H9 (cell line): ENCODE measurements around the gene ACOXL. TPM values are rescaled to one million over a fixed set of nuclear protein-coding genes. Genes with fewer than 3 reads are reported as not detected.

ENCODE experiments used
- DNase-seq: peaks from one replicate; pipeline ENCODE4 v3.0.0-alpha.2; 2017
- H2AFZ ChIP-seq: one replicate; pipeline ENCODE4 v1.6.1; 2013; ENCODE audit warnings: mild to moderate bottlenecking, low read length, control low read depth, moderate library complexity
- H2AK5ac ChIP-seq: 2 replicates; pipeline ENCODE4 v1.6.1; 2013; ENCODE audit warnings: low read length, control low read depth, mixed read lengths; ENCODE audit not compliant: insufficient read length
- H2BK120ac ChIP-seq: one replicate; pipeline ENCODE4 v1.6.1; 2013; ENCODE audit warnings: low read depth, mild to moderate bottlenecking, low read length, control low read depth, inconsistent platforms; ENCODE audit not compliant: poor library complexity, severe bottlenecking
- H2BK12ac ChIP-seq: 2 replicates; pipeline ENCODE4 v1.6.1; 2013; ENCODE audit warnings: low read length, control low read depth, mixed read lengths, low read depth; ENCODE audit not compliant: insufficient read length
- H2BK15ac ChIP-seq: 2 replicates; pipeline ENCODE4 v1.6.1; 2013; ENCODE audit warnings: low read depth, low read length, control low read depth
- H2BK20ac ChIP-seq: one replicate; pipeline ENCODE4 v1.6.1; 2013; ENCODE audit warnings: low read depth, mild to moderate bottlenecking, low read length, control low read depth, inconsistent platforms; ENCODE audit not compliant: poor library complexity, severe bottlenecking
- H2BK5ac ChIP-seq: 2 replicates; pipeline ENCODE4 v1.6.1; 2013; ENCODE audit warnings: low read length, control low read depth, mixed read lengths; ENCODE audit not compliant: insufficient read length
- H3K14ac ChIP-seq: 2 replicates; pipeline ENCODE4 v1.6.1; 2013; ENCODE audit warnings: low read length, control low read depth; ENCODE audit not compliant: insufficient read depth
- H3K18ac ChIP-seq: 2 replicates; pipeline ENCODE4 v1.6.1; 2013; ENCODE audit warnings: low read depth, mild to moderate bottlenecking, mixed read lengths, low read length, control low read depth; ENCODE audit not compliant: insufficient read length
- H3K23ac ChIP-seq: 2 replicates; pipeline ENCODE4 v1.6.1; 2013; ENCODE audit warnings: low read length, control low read depth, mixed read lengths, low read depth; ENCODE audit not compliant: insufficient read length
- H3K23me2 ChIP-seq: 2 replicates; pipeline ENCODE4 v1.6.1; 2013; ENCODE audit warnings: low read depth, mild to moderate bottlenecking, mixed read lengths, low read length, control low read depth; ENCODE audit not compliant: insufficient read length, poor library complexity, severe bottlenecking
- H3K27ac ChIP-seq: 2 replicates; pipeline ENCODE4 v1.5.1; 2013; ENCODE audit warnings: low read length, control low read depth, mixed read lengths, low read depth; ENCODE audit not compliant: insufficient read length
- H3K27me3 ChIP-seq: 2 replicates; pipeline ENCODE4 v1.6.1; 2013; ENCODE audit warnings: low read length, control low read depth, inconsistent platforms; ENCODE audit not compliant: insufficient read depth
- H3K4ac ChIP-seq: 2 replicates; pipeline ENCODE4 v1.6.1; 2013; ENCODE audit warnings: low read depth, mild to moderate bottlenecking, control low read depth, inconsistent platforms, low read length, moderate library complexity
- H3K4me1 ChIP-seq: 2 replicates; pipeline ENCODE4 v1.6.1; 2013; ENCODE audit warnings: low read length, control low read depth, inconsistent platforms; ENCODE audit not compliant: insufficient read depth
- H3K4me2 ChIP-seq: 2 replicates; pipeline ENCODE4 v1.6.1; 2013; ENCODE audit warnings: low read length, control low read depth, mixed read lengths; ENCODE audit not compliant: insufficient read length, insufficient read depth
- H3K56ac ChIP-seq: 2 replicates; pipeline ENCODE4 v1.6.1; 2013; ENCODE audit warnings: low read depth, mild to moderate bottlenecking, mixed read lengths, low read length, control low read depth; ENCODE audit not compliant: insufficient read length
- H3K79me1 ChIP-seq: 2 replicates; pipeline ENCODE4 v1.6.1; 2013; ENCODE audit warnings: low read depth, mild to moderate bottlenecking, moderate library complexity, low read length, control low read depth, inconsistent platforms; ENCODE audit not compliant: insufficient read depth, poor library complexity, severe bottlenecking
- H3K79me2 ChIP-seq: 2 replicates; pipeline ENCODE4 v1.6.1; 2013; ENCODE audit warnings: low read length, control low read depth, inconsistent platforms; ENCODE audit not compliant: insufficient read depth
- H3K9ac ChIP-seq: 2 replicates; pipeline ENCODE4 v1.6.1; 2013; ENCODE audit warnings: low read length, control low read depth, mixed read lengths; ENCODE audit not compliant: insufficient read length; ENCODE audit errors: extremely low read depth
- H3K9me3 ChIP-seq: one replicate; pipeline ENCODE4 v1.6.1; 2013; ENCODE audit warnings: low read depth, low read length, inconsistent platforms; ENCODE audit not compliant: control insufficient read depth
- H3T11ph ChIP-seq: one replicate; pipeline ENCODE4 v1.6.1; 2013; ENCODE audit warnings: mild to moderate bottlenecking, low read length, control low read depth, inconsistent platforms
- H4K20me1 ChIP-seq: one replicate; pipeline ENCODE4 v1.6.1; 2013; ENCODE audit not compliant: control insufficient read depth, insufficient read length, insufficient read depth
- H4K5ac ChIP-seq: 2 replicates; pipeline ENCODE4 v1.6.1; 2013; ENCODE audit warnings: low read depth, mild to moderate bottlenecking, mixed read lengths, low read length, control low read depth; ENCODE audit not compliant: insufficient read length
- H4K8ac ChIP-seq: replicated peaks from 2 replicates; pipeline ENCODE4 v1.6.1; 2013; ENCODE audit warnings: low read length, control low read depth, mixed read lengths, low read depth; ENCODE audit not compliant: insufficient read length
- H4K91ac ChIP-seq: 2 replicates; pipeline ENCODE4 v1.6.1; 2013; ENCODE audit warnings: low read depth, mild to moderate bottlenecking, moderate library complexity, mixed read lengths, low read length, control low read depth; ENCODE audit not compliant: insufficient read length
- H3K27ac Mint-ChIP-seq, 3 experiments: 2 replicates in 2 of 3; 3 replicates in 1 of 3; pipeline ENCODE4 v1.8.0; 2020 to 2021; ENCODE audit warnings: mixed read lengths in 3 of 3, mild to moderate bottlenecking in 1 of 3, moderate library complexity in 1 of 3
- H3K27me3 Mint-ChIP-seq: 2 replicates; pipeline ENCODE4 v1.8.0; 2021; ENCODE audit warnings: low read depth, mild to moderate bottlenecking, moderate library complexity, mixed read lengths
- H3K36me3 Mint-ChIP-seq, 3 experiments: 2 replicates in 2 of 3; 3 replicates in 1 of 3; pipeline ENCODE4 v1.8.0; 2020 to 2021; ENCODE audit warnings: low read depth in 3 of 3, mixed read lengths in 3 of 3; ENCODE audit not compliant: insufficient read depth in 1 of 3
- H3K4me1 Mint-ChIP-seq, 2 experiments: 2 replicates each; pipeline ENCODE4 v1.8.0; 2020; ENCODE audit warnings: mixed read lengths in 2 of 2
- H3K4me3 Mint-ChIP-seq, 2 experiments: 2 replicates in 1 of 2; 3 replicates in 1 of 2; pipeline ENCODE4 v1.8.0; 2020 to 2021; ENCODE audit warnings: mild to moderate bottlenecking in 2 of 2, mixed read lengths in 2 of 2, moderate library complexity in 1 of 2
- H3K9me3 Mint-ChIP-seq, 2 experiments: 2 replicates in 1 of 2; 3 replicates in 1 of 2; pipeline ENCODE4 v1.8.0; 2020; ENCODE audit warnings: mild to moderate bottlenecking in 2 of 2, mixed read lengths in 2 of 2, moderate library complexity in 1 of 2
- WGBS: extraction: QIAGEN DNeasy Blood & Tissue Kit; methylation state at CpG from one replicate; pipeline ENCODE4 v1.1.7; 2013; ENCODE audit warnings: missing lambda C conversion rate, low lambda C conversion rate, mixed read lengths; ENCODE audit not compliant: insufficient read length; ENCODE audit errors: extremely low coverage; 5-methylcytosine and 5-hydroxymethylcytosine counted together
- total RNA-seq: library from RNA; stranded (reverse); gene quantifications from 2 replicates; pipeline ENCODE4 v1.2.1, GENCODE V29; 2021
- TF ChIP-seq, protein P1 (sequence below): fragments of 200-600 bp; sonication (generic); conservative IDR thresholded peaks from 3 replicates; pipeline ENCODE4 v1.8.0; 2021; ENCODE audit warnings: antibody characterized with exemption, mild to moderate bottlenecking

ACOXL gene
- total RNA-seq, 1 experiment from 2014 or later, result 37.6 TPM

DNA sequence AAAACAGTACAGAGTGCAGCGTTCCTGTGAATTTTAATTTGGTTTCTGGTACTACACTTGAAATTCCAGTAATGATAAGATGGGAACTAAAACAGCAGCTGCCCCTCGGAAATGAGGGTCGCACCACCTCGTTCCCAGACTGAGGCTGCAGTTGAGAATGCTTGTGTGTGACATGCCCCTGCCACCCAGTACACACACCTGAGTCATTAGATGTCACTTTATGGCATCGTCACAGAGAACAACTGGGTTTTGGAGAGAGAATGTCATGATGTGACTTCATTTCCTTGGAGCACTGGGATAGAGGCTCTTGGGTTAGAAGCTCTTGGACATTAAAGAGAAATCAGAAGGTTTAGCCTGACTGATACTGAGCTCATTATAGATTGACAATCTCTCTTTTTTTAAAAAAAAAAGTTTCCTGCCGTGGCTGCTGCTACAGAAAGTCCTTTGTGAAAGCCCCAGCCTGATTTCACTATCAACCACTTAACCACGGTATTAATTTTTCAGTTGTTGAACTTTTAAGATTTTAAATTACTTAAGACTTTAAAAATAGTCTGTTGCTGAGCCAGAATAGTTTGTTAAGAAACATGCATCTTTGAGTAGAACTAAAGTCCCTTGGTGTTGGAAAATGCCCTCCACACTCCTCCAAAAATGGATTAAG, 412.9 kb downstream of the ACOXL start:
- H3K4ac ChIP-seq, result no peak overlapping the region
- H4K8ac ChIP-seq, result no peak overlapping the region
- WGBS, result no CpG with 5 or more reads among the region's 7 CpGs
- H3K4me2 ChIP-seq, result no peak overlapping the region
- H3K27me3 ChIP-seq, result no peaks in the 10 kb centered on the region
- no peak overlapping the region for H2BK15ac ChIP-seq
- no peak overlapping the region for H2BK12ac ChIP-seq
- no peak overlapping the region for H3K14ac ChIP-seq
- no peak overlapping the region for H2BK20ac ChIP-seq
- no peak overlapping the region for H2BK5ac ChIP-seq
- peaks cover 11 to 17% of the 10 kb centered on the region in 2 experiments for H3K4me1 Mint-ChIP-seq
- H3K23me2 ChIP-seq, result no peaks in the 10 kb centered on the region
- no peak overlapping the region for H4K91ac ChIP-seq
- no peak overlapping the region for H2BK120ac ChIP-seq
- no peaks in the 10 kb centered on the region for H3K9me3 Mint-ChIP-seq
- H3K9ac ChIP-seq, result no peak overlapping the region
- no peak overlapping the region for H3K18ac ChIP-seq
- no peaks in the 10 kb centered on the region for H3K79me1 ChIP-seq
- DNase-seq, result no peak
- H3K4me3 Mint-ChIP-seq, result no peak overlapping the region
- H3T11ph ChIP-seq, result no peak overlapping the region
- no peak overlapping the region for H3K23ac ChIP-seq
- H3K36me3 Mint-ChIP-seq, result peaks cover 8 to 46% (median 19%) of the 10 kb centered on the region in 3 experiments
- no peaks in the 10 kb centered on the region for H3K79me2 ChIP-seq
- H3K27ac Mint-ChIP-seq, result no peak overlapping the region; a peak in 1 of 7 replicates
- no peak overlapping the region for H3K56ac ChIP-seq
- H3K9me3 ChIP-seq, result no peaks in the 10 kb centered on the region
- H2AK5ac ChIP-seq, result no peak overlapping the region
- H3K27me3 Mint-ChIP-seq, result no peaks in the 10 kb centered on the region
- no peaks in the 10 kb centered on the region for H4K20me1 ChIP-seq
- no peak overlapping the region for H3K27ac ChIP-seq
- H3K4me1 ChIP-seq, result no peaks in the 10 kb centered on the region
- H4K5ac ChIP-seq, result no peak overlapping the region
- H2AFZ ChIP-seq, result no peak overlapping the region
- TF ChIP-seq, protein P1, sequence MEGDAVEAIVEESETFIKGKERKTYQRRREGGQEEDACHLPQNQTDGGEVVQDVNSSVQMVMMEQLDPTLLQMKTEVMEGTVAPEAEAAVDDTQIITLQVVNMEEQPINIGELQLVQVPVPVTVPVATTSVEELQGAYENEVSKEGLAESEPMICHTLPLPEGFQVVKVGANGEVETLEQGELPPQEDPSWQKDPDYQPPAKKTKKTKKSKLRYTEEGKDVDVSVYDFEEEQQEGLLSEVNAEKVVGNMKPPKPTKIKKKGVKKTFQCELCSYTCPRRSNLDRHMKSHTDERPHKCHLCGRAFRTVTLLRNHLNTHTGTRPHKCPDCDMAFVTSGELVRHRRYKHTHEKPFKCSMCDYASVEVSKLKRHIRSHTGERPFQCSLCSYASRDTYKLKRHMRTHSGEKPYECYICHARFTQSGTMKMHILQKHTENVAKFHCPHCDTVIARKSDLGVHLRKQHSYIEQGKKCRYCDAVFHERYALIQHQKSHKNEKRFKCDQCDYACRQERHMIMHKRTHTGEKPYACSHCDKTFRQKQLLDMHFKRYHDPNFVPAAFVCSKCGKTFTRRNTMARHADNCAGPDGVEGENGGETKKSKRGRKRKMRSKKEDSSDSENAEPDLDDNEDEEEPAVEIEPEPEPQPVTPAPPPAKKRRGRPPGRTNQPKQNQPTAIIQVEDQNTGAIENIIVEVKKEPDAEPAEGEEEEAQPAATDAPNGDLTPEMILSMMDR, result no peak
